Measurements from ENCODE around the gene ATP8B3. TPM values are rescaled to one million over a fixed set of nuclear protein-coding genes. Genes with fewer than 3 reads are reported as not detected.

The ATP8B3 gene
- total and polyA plus RNA-seq, 9 of the 15 experiments (the other 6 are each of a cell fraction or from before 2014, with no cell fraction given), result 1.2 to 12.3 (median 3.8) TPM

DNA sequence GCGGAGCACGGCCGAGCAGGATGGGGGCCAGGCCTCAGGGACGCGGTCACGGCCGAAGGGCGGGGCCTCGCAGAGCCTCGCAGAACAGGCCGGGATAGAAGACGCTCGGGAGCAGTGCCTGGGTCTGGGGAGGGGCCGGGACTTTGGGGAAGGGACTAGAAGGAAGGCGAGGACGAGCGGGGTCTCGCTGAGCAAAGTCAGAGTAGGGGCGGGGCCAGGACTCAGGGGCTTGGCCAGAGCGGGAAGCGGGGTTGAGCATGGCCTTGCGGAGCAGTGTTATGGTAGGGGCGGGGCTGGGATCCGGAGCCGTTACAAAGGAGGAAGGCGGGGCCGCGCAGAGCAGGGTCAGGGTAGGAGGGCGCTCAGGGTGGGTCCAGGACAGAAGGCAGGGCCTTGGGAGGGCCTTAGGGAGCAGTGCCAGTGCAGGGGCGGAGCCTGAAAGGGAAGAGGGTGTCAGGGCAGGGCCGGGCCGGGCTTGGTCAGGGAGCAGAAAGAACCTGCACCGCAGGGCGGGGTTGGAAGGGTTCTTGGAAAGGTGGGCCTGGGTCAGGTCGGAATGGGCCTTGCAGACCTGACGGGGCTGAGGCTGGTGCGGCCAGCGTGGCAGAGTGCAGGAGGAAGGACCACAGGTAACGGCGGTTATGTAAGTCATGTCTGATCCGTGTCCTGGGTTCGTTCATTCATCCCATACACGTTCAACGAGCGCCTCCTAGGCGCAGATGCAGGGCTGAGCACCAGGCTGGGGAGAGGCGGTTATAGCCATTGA lies 533 bp upstream of the ATP8B3 start (continued):
- TF ChIP-seq MAFG (tag; conservative IDR thresholded peaks at IDR 0.05), result no peak
- no peak for TF ChIP-seq TARDBP (IDR thresholded peaks at IDR 0.05)
- no peak for TF ChIP-seq ZC3H4 (CRISPR knock-in tag; IDR thresholded peaks at IDR 0.05; ENCODE audit: borderline replicate concordance)
- no peak for TF ChIP-seq CAMTA2 (CRISPR knock-in tag; conservative IDR thresholded peaks at IDR 0.05)
- no peak; the same call in 1 of the 2 replicates for TF ChIP-seq TCF3 (CRISPR knock-in tag; IDR thresholded peaks at IDR 0.05)
- peak; percentile 27; the same call in 1 of the 2 replicates for TF ChIP-seq KLF13 (tag; IDR thresholded peaks at IDR 0.05; ENCODE audit: borderline replicate concordance, low read depth)
- TF ChIP-seq ATF1 (CRISPR knock-in tag; IDR thresholded peaks at IDR 0.05), result no peak
- peak; percentile 43; the same call in 1 of the 2 replicates for TF ChIP-seq ATF1 (tag; IDR thresholded peaks at IDR 0.05)
- no peak for TF ChIP-seq ZNF384 (IDR thresholded peaks at IDR 0.05; ENCODE audit: low read depth, low read length)
- no peak for TF ChIP-seq ZBTB8A (IDR thresholded peaks at IDR 0.05; ENCODE audit: partially characterized antibody)
- no peak for TF ChIP-seq NONO (IDR thresholded peaks at IDR 0.05; ENCODE audit: low read depth in 2 of 2, low read length in 1 of 2)
- no peak for TF ChIP-seq STAT5B (CRISPR knock-in tag; IDR thresholded peaks at IDR 0.05)
- no peak for TF ChIP-seq SMAD2 (IDR thresholded peaks at IDR 0.05; ENCODE audit: low read depth, low read length)
- no peak for TF ChIP-seq TCF7L2 (IDR thresholded peaks at IDR 0.05; ENCODE audit: low read depth, low read length)
- no peak for TF ChIP-seq ETV6 (IDR thresholded peaks at IDR 0.05; ENCODE audit: borderline replicate concordance in 1 of 2, low read depth in 2 of 2, low read length in 1 of 2)
- no peak for TF ChIP-seq ETV6 (CRISPR knock-in tag; IDR thresholded peaks at IDR 0.05; ENCODE audit: borderline replicate concordance)
- TF ChIP-seq, protein P1, sequence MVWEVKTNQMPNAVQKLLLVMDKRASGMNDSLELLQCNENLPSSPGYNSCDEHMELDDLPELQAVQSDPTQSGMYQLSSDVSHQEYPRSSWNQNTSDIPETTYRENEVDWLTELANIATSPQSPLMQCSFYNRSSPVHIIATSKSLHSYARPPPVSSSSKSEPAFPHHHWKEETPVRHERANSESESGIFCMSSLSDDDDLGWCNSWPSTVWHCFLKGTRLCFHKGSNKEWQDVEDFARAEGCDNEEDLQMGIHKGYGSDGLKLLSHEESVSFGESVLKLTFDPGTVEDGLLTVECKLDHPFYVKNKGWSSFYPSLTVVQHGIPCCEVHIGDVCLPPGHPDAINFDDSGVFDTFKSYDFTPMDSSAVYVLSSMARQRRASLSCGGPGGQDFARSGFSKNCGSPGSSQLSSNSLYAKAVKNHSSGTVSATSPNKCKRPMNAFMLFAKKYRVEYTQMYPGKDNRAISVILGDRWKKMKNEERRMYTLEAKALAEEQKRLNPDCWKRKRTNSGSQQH (CRISPR knock-in tag; IDR thresholded peaks at IDR 0.05), result peak; percentile 53; the same call in 1 of the 2 replicates
- TF ChIP-seq RHOXF2B (CRISPR knock-in tag; conservative IDR thresholded peaks at IDR 0.05), result no peak
- TF ChIP-seq EZH2 (IDR thresholded peaks at IDR 0.05; ENCODE audit: borderline replicate concordance, low read depth, low read length), result no peak
- TF ChIP-seq FOXK1 (CRISPR knock-in tag; IDR thresholded peaks at IDR 0.05; ENCODE audit: borderline replicate concordance), result no peak
- no peak for TF ChIP-seq PPARD (CRISPR knock-in tag; IDR thresholded peaks at IDR 0.05)
- TF ChIP-seq SPI1 (IDR thresholded peaks at IDR 0.05; ENCODE audit: borderline replicate concordance, low read depth, low read length), result 0 out of 2 replicates have a peak, but pooled peaks have one; percentile 44
- no peak for TF ChIP-seq E2F3 (CRISPR knock-in tag; IDR thresholded peaks at IDR 0.05)
- no peak for TF ChIP-seq ZC3H11A (IDR thresholded peaks at IDR 0.05; ENCODE audit: low read depth, low read length)
- TF ChIP-seq TEAD2 (tag; IDR thresholded peaks at IDR 0.05), result no peak
- TF ChIP-seq ZNF347 (CRISPR knock-in tag; IDR thresholded peaks at IDR 0.05; ENCODE audit: low read depth), result no peak
- TF ChIP-seq POLR2B (IDR thresholded peaks at IDR 0.05; ENCODE audit: low read depth, partially characterized antibody), result peak; percentile 68
- TF ChIP-seq KLF6 (CRISPR knock-in tag; IDR thresholded peaks at IDR 0.05; ENCODE audit: borderline replicate concordance), result no peak
- no peak for TF ChIP-seq MIER1 (IDR thresholded peaks at IDR 0.05; ENCODE audit: low read depth)
